GM19238 (cell line): ENCODE measurements around the gene MRPL52.
"Not testable (repeated sequence)": the region's sequence is repeated elsewhere in the genome, so short reads cannot be mapped to it uniquely, and the experiment has no call there.

ENCODE experiments used
- DNase-seq: peaks from one replicate; pipeline ENCODE4 v3.0.0; 2011; ENCODE audit warnings: low spot score; ENCODE audit not compliant: insufficient read length

Gene MRPL52

GRCh38 chr14:22808388-22809209 lies 21.1 kb upstream of the MRPL52 start:
- DNase-seq = no peak

GRCh38 chr14:22811722-22812121 lies 18.0 kb upstream of the MRPL52 start:
- DNase-seq = no peak

- no peak for DNase-seq
Observed at GRCh38 chr14:22812744-22813143, 16.9 kb upstream of the MRPL52 start.

GRCh38 chr14:22813145-22813544 lies 16.5 kb upstream of the MRPL52 start:
- DNase-seq = no peak

GRCh38 chr14:22814373-22814772 lies 15.3 kb upstream of the MRPL52 start:
- no peak for DNase-seq

- DNase-seq = no peak
Observed at GRCh38 chr14:22814941-22815713, 14.6 kb upstream of the MRPL52 start, which contains the start of gene SLC7A7. TSS of gene SLC7A7 (minus strand) at chr14:22815435. CDS start at chr14:22813398, 2,037 bp downstream.

- DNase-seq = no peak
Observed at GRCh38 chr14:22819151-22819988, 10.3 kb upstream of the MRPL52 start.

GRCh38 chr14:22820731-22821130 lies 9.0 kb upstream of the MRPL52 start:
- no peak for DNase-seq

GRCh38 chr14:22821193-22822015 lies 8.3 kb upstream of the MRPL52 start:
- DNase-seq = no peak

- DNase-seq = no peak
Observed at GRCh38 chr14:22822016-22822570, 7.6 kb upstream of the MRPL52 start.

- no peak for DNase-seq
Observed at GRCh38 chr14:22822571-22823098, 7.1 kb upstream of the MRPL52 start.

GRCh38 chr14:22824711-22825359 lies 4.9 kb upstream of the MRPL52 start:
- no peak for DNase-seq

GRCh38 chr14:22829076-22829660 lies 519 bp upstream of the MRPL52 start:
- DNase-seq = not testable (repeated sequence)

GRCh38 chr14:22830443-22831010 lies 840 bp downstream of the MRPL52 start:
- DNase-seq = no peak

GRCh38 chr14:22835505-22835904 lies 5.8 kb downstream of the MRPL52 start:
- no peak for DNase-seq

GRCh38 chr14:22836301-22837113 lies 6.8 kb downstream of the MRPL52 start, which contains the start of gene MMP14:
TSS of gene MMP14 (plus strand) at chr14:22836585. CDS start at chr14:22836818, 233 bp downstream.
- DNase-seq = no peak

- DNase-seq = no peak
Observed at GRCh38 chr14:22837114-22837749, 7.5 kb downstream of the MRPL52 start.
